HG02571 (cell line): Measurements from ENCODE around the gene ILF2.
A peak's percentile ranks its signal among the peaks of the same experiment; 100 is the strongest.
"Not testable (repeated sequence)": the region's sequence is repeated elsewhere in the genome, so short reads cannot be mapped to it uniquely, and the experiment has no call there.

Experiments
- ATAC-seq: cut with Tn5 transposase; IDR thresholded peaks from one replicate; pipeline ENCODE4 v1.9.1; 2021; ENCODE audit warnings: mild to moderate bottlenecking, moderate library complexity; ENCODE audit not compliant: unreplicated experiment

The ILF2 gene

DNA sequence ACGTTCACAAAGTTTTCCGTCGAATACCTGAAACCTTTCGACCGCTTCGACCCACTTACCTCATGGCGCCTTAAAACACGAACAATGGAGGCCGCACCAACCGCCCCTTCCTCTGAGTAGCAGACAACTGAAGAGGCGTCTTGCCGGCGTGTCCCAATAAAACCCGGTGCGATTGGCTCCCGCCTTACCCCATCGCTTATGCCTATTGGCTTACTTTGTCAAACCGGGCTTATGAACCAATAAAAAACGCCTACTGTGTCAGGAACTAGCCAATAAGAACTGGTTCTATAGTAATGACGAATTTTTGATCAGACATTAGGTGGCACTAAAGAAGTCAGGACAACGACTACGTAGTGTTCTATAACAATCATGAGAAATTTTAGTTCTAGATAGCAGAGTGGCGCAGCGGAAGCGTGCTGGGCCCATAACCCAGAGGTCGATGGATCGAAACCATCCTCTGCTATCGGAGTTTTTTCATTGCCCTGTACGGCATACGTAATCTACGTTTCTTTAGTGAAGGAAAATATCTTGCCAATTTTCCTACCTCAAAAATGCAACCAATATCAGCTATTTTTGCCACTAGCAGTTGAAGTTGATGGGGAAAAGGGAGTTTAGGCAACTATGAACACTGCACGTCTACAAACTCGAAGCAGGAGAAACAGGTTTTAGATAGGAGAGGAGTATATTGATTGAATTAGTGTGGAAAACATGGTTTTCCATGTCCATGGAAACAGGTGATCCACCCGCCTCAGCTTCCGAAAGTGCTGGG lies at the start of gene ILF2:
ILF2 (minus strand) TSS at position 135 of the 769 bp plus-strand sequence; CDS start at position 64, 71 bp downstream.
- peak; percentile 90 for ATAC-seq

GRCh38 chr1:153717330-153717729 lies 46.5 kb upstream of the ILF2 start:
- no peak for ATAC-seq

GRCh38 chr1:153716211-153716610 lies 45.4 kb upstream of the ILF2 start:
- ATAC-seq: not testable (repeated sequence)

- ATAC-seq: no peak
Observed at GRCh38 chr1:153711026-153711425, 40.2 kb upstream of the ILF2 start.

- no peak for ATAC-seq
Observed at GRCh38 chr1:153705484-153705883, 34.7 kb upstream of the ILF2 start.

DNA sequence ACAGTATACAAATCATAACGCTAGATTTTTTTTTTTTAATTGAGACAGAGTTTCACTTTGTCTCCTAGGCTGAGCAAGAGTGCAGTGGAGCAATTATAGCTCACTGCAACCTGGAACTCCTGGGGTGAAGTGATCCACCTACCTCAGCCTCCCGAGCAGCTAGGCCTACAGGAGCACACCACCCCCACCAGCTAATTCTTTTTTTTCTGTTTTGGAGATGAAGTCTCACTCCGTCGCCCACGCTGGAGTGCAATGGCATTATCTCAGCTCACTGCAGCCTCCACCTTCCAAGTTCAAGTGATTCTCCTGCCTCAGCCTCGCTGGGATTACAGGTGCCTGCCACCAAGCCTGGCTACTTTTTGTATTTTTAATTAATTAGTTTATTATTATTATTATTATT lies 29.0 kb upstream of the ILF2 start:
- no peak for ATAC-seq

GRCh38 chr1:153698923-153699714 lies 28.3 kb upstream of the ILF2 start:
- ATAC-seq: no peak

- ATAC-seq: no peak
Observed at GRCh38 chr1:153698020-153698922, 27.5 kb upstream of the ILF2 start.

DNA sequence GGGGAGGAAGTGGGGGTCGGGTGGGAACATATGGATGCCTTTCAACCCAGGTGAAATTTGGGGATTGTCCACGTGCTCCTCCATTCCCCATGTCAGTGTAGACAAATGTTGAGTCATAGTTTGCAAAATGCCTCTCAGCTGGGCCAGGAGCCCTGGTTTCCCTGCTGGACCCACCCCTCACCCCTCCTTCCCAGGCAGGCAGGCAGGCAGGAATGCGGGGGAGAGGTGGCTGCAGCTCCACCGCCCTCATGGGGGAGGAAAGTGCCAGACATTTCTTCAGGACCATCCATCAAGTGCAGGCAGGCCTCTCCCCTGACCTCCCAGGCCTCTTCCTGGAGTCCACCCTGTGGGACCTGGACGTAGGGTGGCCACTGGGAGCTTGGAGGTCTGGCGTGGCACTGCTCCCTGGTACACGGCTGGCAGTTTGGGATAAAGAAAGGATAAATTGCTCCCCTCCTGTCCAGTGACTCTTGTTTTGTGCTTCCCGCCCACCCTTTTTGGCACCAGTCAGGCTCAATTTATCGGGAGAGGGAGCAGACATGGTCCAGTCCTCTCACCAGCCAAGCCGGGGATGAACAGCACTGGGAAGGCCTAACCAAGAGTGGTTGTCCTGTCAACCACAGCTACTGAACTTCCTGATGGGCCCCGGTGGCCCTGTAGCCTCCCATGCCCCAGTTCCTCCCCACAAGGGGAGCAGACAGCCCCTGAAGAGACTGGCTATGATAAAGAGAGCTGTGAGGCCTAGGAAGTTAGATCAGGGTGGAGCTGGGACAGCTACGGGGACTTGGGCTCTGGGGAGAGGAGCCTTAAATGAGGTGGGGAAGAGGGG lies 26.6 kb upstream of the ILF2 start:
- ATAC-seq: no peak

DNA sequence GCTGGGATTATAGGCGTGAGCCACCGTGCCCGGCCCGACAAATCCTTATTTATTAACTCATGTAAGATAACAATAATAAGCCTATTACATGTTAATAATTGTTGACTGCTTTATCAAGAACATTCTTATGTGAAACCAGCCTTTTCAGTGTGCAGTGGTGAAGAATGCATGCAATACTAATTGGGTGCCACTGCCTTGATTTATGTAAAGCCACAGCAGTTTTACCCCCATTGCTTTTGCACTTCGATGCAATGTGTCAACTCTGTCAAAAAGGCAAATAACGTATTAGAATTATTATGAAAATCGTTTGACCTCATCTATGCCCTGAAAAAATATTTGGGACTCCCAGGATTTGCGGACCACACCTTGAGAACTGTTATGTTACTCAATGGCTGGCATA lies 25.9 kb upstream of the ILF2 start:
- no peak for ATAC-seq

DNA sequence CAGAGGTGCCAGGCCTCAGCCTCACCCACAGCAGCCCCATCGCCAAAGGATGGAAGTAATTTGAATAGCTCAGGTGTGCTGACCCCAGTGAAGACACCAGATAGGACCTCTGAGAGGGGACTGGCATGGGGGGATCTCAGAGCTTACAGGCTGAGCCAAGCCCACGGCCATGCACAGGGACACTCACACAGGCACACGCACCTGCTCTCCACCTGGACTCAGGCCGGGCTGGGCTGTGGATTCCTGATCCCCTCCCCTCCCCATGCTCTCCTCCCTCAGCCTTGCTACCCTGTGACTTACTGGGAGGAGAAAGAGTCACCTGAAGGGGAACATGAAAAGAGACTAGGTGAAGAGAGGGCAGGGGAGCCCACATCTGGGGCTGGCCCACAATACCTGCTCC lies 22.7 kb upstream of the ILF2 start:
- no peak for ATAC-seq

GRCh38 chr1:153688736-153689328 lies 18.0 kb upstream of the ILF2 start:
- no peak for ATAC-seq

- ATAC-seq: no peak
Observed at GRCh38 chr1:153688276-153688675, 17.5 kb upstream of the ILF2 start.

GRCh38 chr1:153687346-153688125 lies 16.7 kb upstream of the ILF2 start:
- ATAC-seq: no peak

DNA sequence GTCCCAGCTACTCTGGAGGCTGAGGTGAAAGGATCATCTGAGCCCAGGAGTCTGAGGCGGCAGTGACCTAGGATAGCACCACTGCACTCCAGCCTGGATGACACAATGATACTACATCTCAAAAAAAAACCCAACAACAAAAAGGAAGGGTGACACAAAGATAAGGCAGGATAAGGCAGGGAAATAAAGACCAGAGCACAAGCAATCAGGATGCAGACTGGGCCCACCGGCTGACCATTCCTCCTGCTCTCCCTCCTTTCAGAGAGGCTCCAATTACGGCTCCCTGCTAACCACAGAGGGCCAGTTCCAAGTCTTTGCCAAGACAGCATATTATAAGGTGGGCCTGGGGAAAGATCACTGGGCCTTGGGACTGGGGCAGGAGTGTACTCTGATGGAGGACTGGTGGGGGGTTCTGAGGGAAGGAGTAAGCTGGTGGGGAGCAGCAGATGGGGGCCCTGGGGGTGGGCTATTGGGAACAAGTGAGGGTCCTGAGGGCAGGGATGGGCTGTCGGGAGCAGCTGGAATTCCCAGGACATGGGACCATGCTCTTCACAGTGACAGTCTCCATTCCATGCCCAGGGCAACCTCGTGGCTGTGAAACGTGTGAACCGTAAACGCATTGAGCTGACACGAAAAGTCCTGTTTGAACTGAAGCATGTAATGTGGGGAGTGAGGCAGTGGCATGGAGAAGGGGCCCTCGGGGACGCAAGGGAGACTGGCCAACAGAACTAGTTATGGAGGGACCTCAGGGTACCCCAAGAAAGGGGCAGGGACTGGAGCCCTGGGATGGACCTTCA lies 14.9 kb upstream of the ILF2 start:
- ATAC-seq: no peak

DNA sequence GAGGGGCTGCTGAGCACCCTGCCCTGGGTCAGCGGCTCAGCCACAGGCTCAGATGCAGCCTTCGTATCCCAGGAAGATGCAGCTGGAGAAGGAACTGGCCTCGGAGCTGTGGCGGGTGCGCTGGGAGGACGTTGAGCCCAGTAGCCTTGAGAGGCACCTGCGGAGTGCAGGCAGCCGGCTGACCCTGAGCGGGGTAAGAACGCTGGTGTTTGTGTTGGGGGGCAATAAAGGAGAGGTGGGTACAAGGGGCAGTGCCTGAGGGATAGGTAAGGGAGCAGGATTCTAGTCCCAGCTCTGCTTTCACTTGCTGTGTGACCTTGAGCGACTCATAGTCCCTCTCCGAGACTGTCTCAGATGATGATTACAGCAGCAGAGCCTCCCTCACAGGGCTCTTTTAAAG lies 14.1 kb upstream of the ILF2 start:
- ATAC-seq: no peak

- ATAC-seq: no peak
Observed at GRCh38 chr1:153683854-153684253, 13.1 kb upstream of the ILF2 start.

DNA sequence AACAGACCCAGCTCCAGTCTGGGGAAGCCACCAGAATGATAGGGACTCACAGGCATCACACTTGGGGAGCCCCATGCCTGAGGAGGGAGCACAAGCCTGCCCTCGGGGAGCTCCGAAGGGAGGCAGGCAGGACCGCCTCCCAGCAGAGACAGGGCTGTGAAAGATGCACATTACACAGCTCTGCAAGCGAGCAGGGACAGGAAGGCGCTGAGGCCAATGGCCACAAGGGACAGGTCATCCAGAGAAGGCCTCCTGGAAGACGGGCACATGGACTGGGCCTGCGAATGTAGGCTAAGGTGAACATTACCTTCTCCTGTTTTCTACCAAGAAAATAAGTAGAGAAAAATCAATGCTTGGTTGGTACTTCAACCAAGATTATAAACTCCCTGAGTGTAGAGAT lies 11.9 kb upstream of the ILF2 start:
- ATAC-seq: no peak

- no peak for ATAC-seq
Observed at GRCh38 chr1:153680120-153680403, 9.3 kb upstream of the ILF2 start.
